ENCODE data around the gene HJURP. TPM values are rescaled to one million over a fixed set of nuclear protein-coding genes. Genes with fewer than 3 reads are reported as not detected.

Gene HJURP
- polyA plus RNA-seq, 2 of the 4 experiments (the other 2 are of a cell fraction), result 103 to 111 TPM

- TF ChIP-seq GATA3 (IDR thresholded peaks at IDR 0.05; ENCODE audit: borderline replicate concordance), result no peak
- TF ChIP-seq ZNF302 (CRISPR knock-in tag; IDR thresholded peaks at IDR 0.05), result no peak
- TF ChIP-seq CBX2 (IDR thresholded peaks at IDR 0.05; ENCODE audit: borderline replicate concordance, low read depth), result no peak
- no peak for TF ChIP-seq REST (IDR thresholded peaks at IDR 0.05)
Observed at GRCh38 chr2:233822101-233822771, 32.1 kb downstream of the HJURP start (continued).

GRCh38 chr2:233821709-233822100, 32.6 kb downstream of the HJURP start:
- TF ChIP-seq ATOH8 (CRISPR knock-in tag; IDR thresholded peaks at IDR 0.05; ENCODE audit: low read depth), result no peak
- no peak for TF ChIP-seq HEYL (CRISPR knock-in tag; IDR thresholded peaks at IDR 0.05)
- TF ChIP-seq ZSCAN20 (CRISPR knock-in tag; IDR thresholded peaks at IDR 0.05), result no peak
- TF ChIP-seq RCOR1 (IDR thresholded peaks at IDR 0.05; ENCODE audit: low read depth, low read length), result no peak
- TF ChIP-seq REST (IDR thresholded peaks at IDR 0.05), result no peak
- no peak for TF ChIP-seq FOXS1 (CRISPR knock-in tag; IDR thresholded peaks at IDR 0.05)
- no peak for TF ChIP-seq JUN (IDR thresholded peaks at IDR 0.05)
- TF ChIP-seq HES2 (IDR thresholded peaks at IDR 0.05), result no peak
- no peak for TF ChIP-seq RFX5 (IDR thresholded peaks at IDR 0.05)
- TF ChIP-seq HOXA7 (CRISPR knock-in tag; IDR thresholded peaks at IDR 0.05), result no peak
- TF ChIP-seq SMC3 (IDR thresholded peaks at IDR 0.05), result no peak
- TF ChIP-seq CBX2 (IDR thresholded peaks at IDR 0.05; ENCODE audit: borderline replicate concordance, low read depth), result no peak
- TF ChIP-seq RARB (CRISPR knock-in tag; IDR thresholded peaks at IDR 0.05), result no peak
- TF ChIP-seq MAFK (IDR thresholded peaks at IDR 0.05; ENCODE audit: partially characterized antibody), result no peak
- TF ChIP-seq HOXB5 (CRISPR knock-in tag; IDR thresholded peaks at IDR 0.05), result no peak
- TF ChIP-seq ZFP36 (IDR thresholded peaks at IDR 0.05; ENCODE audit: borderline replicate concordance, partially characterized antibody), result no peak
- WGBS (ENCODE audit: missing lambda C conversion rate), result 94% methylated on average over 8 of the region's 8 CpGs
- no peak overlapping the region for H3K4me2 ChIP-seq
- no peak for FAIRE-seq
- H3K4me3 ChIP-seq, result no peak overlapping the region
- ChIA-PET POLR2A (no interaction called here), CTCF (interaction anchor here (1.9 kb wide), 1 partner anchor 31 kb away, joined by 3 read pairs; no protein-coding TSS in a partner anchor)
- H3K27ac ChIP-seq, result peak overlapping the region in 1 of 2 experiments; percentile 81; a peak in 3 of 6 replicates
- peaks cover 28% of the 10 kb centered on the region for H3K4me1 ChIP-seq
- H3K9me3 ChIP-seq, result 0 out of 3 replicates have a peak, but pooled peaks cover 6% of the 10 kb centered on the region
- ATAC-seq, result no peak
- DNase-seq (ENCODE audit: low read depth in 1 of 2, low spot score in 1 of 2), result no peak
